Measurements from ENCODE around the gene DIP2C. TPM values are rescaled to one million over a fixed set of nuclear protein-coding genes. Genes with fewer than 3 reads are reported as not detected.
"Not testable (repeated sequence)": the region's sequence is repeated elsewhere in the genome, so short reads cannot be mapped to it uniquely, and the experiment has no call there.

Gene DIP2C
- total RNA-seq, 1 experiment from 2014 or later: 4.9 TPM

GRCh38 chr10:327889-328852, 361.3 kb downstream of the DIP2C start:
- no peak for DNase-seq (ENCODE audit: low read depth)
- in situ Hi-C loops (cut with HindIII; ENCODE audit: low pct_unique_long_range_greater_than_20kb, low sequenced_read_pairs): no loop called here

GRCh38 chr10:326894-327635, 362.4 kb downstream of the DIP2C start:
- in situ Hi-C loops (cut with HindIII; ENCODE audit: low pct_unique_long_range_greater_than_20kb, low sequenced_read_pairs): no loop called here
- no peak for DNase-seq (ENCODE audit: low read depth)

- no peak for DNase-seq (ENCODE audit: low read depth)
- in situ Hi-C loops (cut with HindIII; ENCODE audit: low pct_unique_long_range_greater_than_20kb, low sequenced_read_pairs): no loop called here
These were observed 363.1 kb downstream of the DIP2C start for GRCh38 chr10:326350-326749.

GRCh38 chr10:325282-325681, 364.2 kb downstream of the DIP2C start:
- in situ Hi-C loops (cut with HindIII; ENCODE audit: low pct_unique_long_range_greater_than_20kb, low sequenced_read_pairs): no loop called here
- DNase-seq (ENCODE audit: low read depth): no peak

- in situ Hi-C loops (cut with HindIII; ENCODE audit: low pct_unique_long_range_greater_than_20kb, low sequenced_read_pairs): no loop called here
- DNase-seq (ENCODE audit: low read depth): peak; percentile 41
These were observed 364.9 kb downstream of the DIP2C start for GRCh38 chr10:324593-324992.

- in situ Hi-C loops (cut with HindIII; ENCODE audit: low pct_unique_long_range_greater_than_20kb, low sequenced_read_pairs): no loop called here
- peak; percentile 90 for DNase-seq (ENCODE audit: low read depth)
These were observed 365.7 kb downstream of the DIP2C start for GRCh38 chr10:323651-324293.

GRCh38 chr10:323046-323445, 366.4 kb downstream of the DIP2C start:
- in situ Hi-C loops (cut with HindIII; ENCODE audit: low pct_unique_long_range_greater_than_20kb, low sequenced_read_pairs); DNase-seq (ENCODE audit: low read depth): not testable (repeated sequence)

- in situ Hi-C loops (cut with HindIII; ENCODE audit: low pct_unique_long_range_greater_than_20kb, low sequenced_read_pairs): no loop called here
- no peak for DNase-seq (ENCODE audit: low read depth)
These were observed 368.7 kb downstream of the DIP2C start for GRCh38 chr10:320771-321170.

- in situ Hi-C loops (cut with HindIII; ENCODE audit: low pct_unique_long_range_greater_than_20kb, low sequenced_read_pairs): no loop called here
These were observed 371.5 kb downstream of the DIP2C start for GRCh38 chr10:317926-318325.

GRCh38 chr10:317271-317769, 372.1 kb downstream of the DIP2C start:
- no peak for DNase-seq (ENCODE audit: low read depth)
- in situ Hi-C loops (cut with HindIII; ENCODE audit: low pct_unique_long_range_greater_than_20kb, low sequenced_read_pairs): no loop called here

More at GRCh38 chr10:317926-318325, 371.5 kb downstream of the DIP2C start:
- no peak for DNase-seq (ENCODE audit: low read depth)

GRCh38 chr10:316390-316789, 373.1 kb downstream of the DIP2C start:
- no peak for DNase-seq (ENCODE audit: low read depth)

GRCh38 chr10:314871-315270, 374.6 kb downstream of the DIP2C start:
- in situ Hi-C loops (cut with HindIII; ENCODE audit: low pct_unique_long_range_greater_than_20kb, low sequenced_read_pairs): no loop called here
- no peak for DNase-seq (ENCODE audit: low read depth)

More at GRCh38 chr10:316390-316789, 373.1 kb downstream of the DIP2C start:
- in situ Hi-C loops (cut with HindIII; ENCODE audit: low pct_unique_long_range_greater_than_20kb, low sequenced_read_pairs): no loop called here

- no peak for DNase-seq (ENCODE audit: low read depth)
- in situ Hi-C loops (cut with HindIII; ENCODE audit: low pct_unique_long_range_greater_than_20kb, low sequenced_read_pairs): no loop called here
These were observed 375.1 kb downstream of the DIP2C start for GRCh38 chr10:314381-314780.

- in situ Hi-C loops (cut with HindIII; ENCODE audit: low pct_unique_long_range_greater_than_20kb, low sequenced_read_pairs): no loop called here
These were observed 377.4 kb downstream of the DIP2C start for GRCh38 chr10:311901-312665.

GRCh38 chr10:310976-311639, 378.4 kb downstream of the DIP2C start:
- in situ Hi-C loops (cut with HindIII; ENCODE audit: low pct_unique_long_range_greater_than_20kb, low sequenced_read_pairs): no loop called here
- DNase-seq (ENCODE audit: low read depth): no peak

More at GRCh38 chr10:311901-312665, 377.4 kb downstream of the DIP2C start:
- DNase-seq (ENCODE audit: low read depth): no peak

- no peak for DNase-seq (ENCODE audit: low read depth)
- in situ Hi-C loops (cut with HindIII; ENCODE audit: low pct_unique_long_range_greater_than_20kb, low sequenced_read_pairs): no loop called here
These were observed 379.1 kb downstream of the DIP2C start for GRCh38 chr10:310371-310770.

GRCh38 chr10:308572-309085, 380.8 kb downstream of the DIP2C start:
- in situ Hi-C loops (cut with HindIII; ENCODE audit: low pct_unique_long_range_greater_than_20kb, low sequenced_read_pairs): no loop called here
- DNase-seq (ENCODE audit: low read depth): no peak
